Stimulated activated CD4-positive, alpha-beta T cell treated with anti-CD3 and anti-CD28 coated beads, Interleukin-1b, Interleukin-23, amount 100 ng/mL, for 48 hours (primary cell): ENCODE data around the gene ZAR1L.
A peak's percentile ranks its signal among the peaks of the same experiment; 100 is the strongest.
"Not testable (repeated sequence)": the region's sequence is repeated elsewhere in the genome, so short reads cannot be mapped to it uniquely, and the experiment has no call there.

Experiments used
- DNase-seq: peaks from one replicate; pipeline ENCODE4 v3.0.0-alpha.2; 2020

ZAR1L gene

GRCh38 chr13:32315238-32316027 lies at the start of gene ZAR1L, which contains the start of gene BRCA2:
Gene ZAR1L (minus strand): TSS chr13:32315363. CDS start chr13:32311925, 3,438 bp downstream.
Gene BRCA2 (plus strand): TSS chr13:32315508. CDS start chr13:32316461, 953 bp downstream.
- peak; percentile 88 for DNase-seq

- no peak for DNase-seq
These were observed 47.4 kb upstream of the ZAR1L start for GRCh38 chr13:32362574-32362973.

GRCh38 chr13:32355935-32356334 lies 40.8 kb upstream of the ZAR1L start:
- DNase-seq, result not testable (repeated sequence)

GRCh38 chr13:32354040-32354439 lies 38.9 kb upstream of the ZAR1L start:
- no peak for DNase-seq

- DNase-seq, result not testable (repeated sequence)
These were observed 35.8 kb upstream of the ZAR1L start for GRCh38 chr13:32350839-32351441.

GRCh38 chr13:32347651-32348050 lies 32.5 kb upstream of the ZAR1L start:
- no peak for DNase-seq

GRCh38 chr13:32340914-32341313 lies 25.8 kb upstream of the ZAR1L start:
- DNase-seq, result no peak

- DNase-seq, result no peak
These were observed 19.5 kb upstream of the ZAR1L start for GRCh38 chr13:32334671-32335070.

GRCh38 chr13:32330441-32330840 lies 15.3 kb upstream of the ZAR1L start:
- DNase-seq, result no peak

GRCh38 chr13:32323912-32324311 lies 8.7 kb upstream of the ZAR1L start:
- no peak for DNase-seq

- DNase-seq, result no peak
These were observed 5.4 kb upstream of the ZAR1L start for GRCh38 chr13:32320528-32320927.

- no peak for DNase-seq
These were observed 2.7 kb upstream of the ZAR1L start for GRCh38 chr13:32317716-32318465.

- no peak for DNase-seq
These were observed 1.3 kb upstream of the ZAR1L start for GRCh38 chr13:32316501-32316900.

GRCh38 chr13:32316028-32316339 lies 821 bp upstream of the ZAR1L start:
- DNase-seq, result no peak

GRCh38 chr13:32314271-32315237 lies 609 bp downstream of the ZAR1L start:
- DNase-seq, result peak; percentile 60

- no peak for DNase-seq
These were observed 3.8 kb downstream of the ZAR1L start for GRCh38 chr13:32311188-32311897.

- DNase-seq, result no peak
These were observed 4.9 kb downstream of the ZAR1L start for GRCh38 chr13:32310134-32310706.

- no peak for DNase-seq
These were observed 5.6 kb downstream of the ZAR1L start for GRCh38 chr13:32309312-32310133.

GRCh38 chr13:32305646-32306045 lies 9.5 kb downstream of the ZAR1L start:
- no peak for DNase-seq

GRCh38 chr13:32302461-32302860 lies 12.7 kb downstream of the ZAR1L start:
- no peak for DNase-seq

GRCh38 chr13:32300920-32301319 lies 14.2 kb downstream of the ZAR1L start:
- DNase-seq, result peak; percentile 28
